Osteoblast (primary cell): ENCODE data around the gene COG7. TPM values are rescaled to one million over a fixed set of nuclear protein-coding genes. Genes with fewer than 3 reads are reported as not detected.

Source experiments
- DNase-seq: peaks from one replicate; pipeline ENCODE4 v3.0.0; 2011; ENCODE audit warnings: low spot score, mixed read lengths; ENCODE audit not compliant: insufficient read length; ENCODE audit errors: missing footprints
- H2AFZ ChIP-seq: 2 replicates; pipeline ENCODE4 v1.6.0; 2011; ENCODE audit warnings: mild to moderate bottlenecking, low read length
- H3K27ac ChIP-seq: 2 replicates; pipeline ENCODE4 v1.5.1; 2011; ENCODE audit warnings: mild to moderate bottlenecking, low read depth, low read length, moderate library complexity
- H3K27me3 ChIP-seq: 2 replicates; pipeline ENCODE4 v1.6.0; 2012; ENCODE audit warnings: mild to moderate bottlenecking, control low read depth, inconsistent platforms, low read length, moderate library complexity; ENCODE audit not compliant: insufficient read depth
- H3K36me3 ChIP-seq: 2 replicates; pipeline ENCODE4 v1.5.1; 2011; ENCODE audit warnings: mild to moderate bottlenecking, low read length, control low read depth, moderate library complexity; ENCODE audit not compliant: insufficient read depth
- H3K4me1 ChIP-seq: 2 replicates; pipeline ENCODE4 v1.5.1; 2011; ENCODE audit warnings: mild to moderate bottlenecking, low read length, control low read depth, moderate library complexity; ENCODE audit not compliant: insufficient read depth
- H3K4me2 ChIP-seq: 2 replicates; pipeline ENCODE4 v1.6.0; 2011; ENCODE audit warnings: mild to moderate bottlenecking, low read length; ENCODE audit not compliant: insufficient read depth
- H3K4me3 ChIP-seq: fragments of 200-600 bp; sonication (generic); 3 replicates; pipeline ENCODE4 v1.5.1; 2012; ENCODE audit warnings: mild to moderate bottlenecking, low read length, inconsistent platforms; ENCODE audit not compliant: insufficient read depth
- H3K79me2 ChIP-seq: 2 replicates; pipeline ENCODE4 v1.6.0; 2012; ENCODE audit warnings: mild to moderate bottlenecking, low read length, control low read depth, inconsistent platforms; ENCODE audit not compliant: insufficient read depth
- H3K9me3 ChIP-seq: 2 replicates; pipeline ENCODE4 v1.5.1; 2011; ENCODE audit warnings: low read depth, low read length, control low read depth
- H4K20me1 ChIP-seq: 2 replicates; pipeline ENCODE4 v1.6.0; 2012; ENCODE audit warnings: mild to moderate bottlenecking, low read length, control low read depth; ENCODE audit not compliant: insufficient read depth
- CTCF ChIP-seq: IDR thresholded peaks from 2 replicates; pipeline ENCODE4 v1.5.1; 2011; ENCODE audit warnings: mild to moderate bottlenecking, low read depth, low read length, moderate library complexity; ENCODE audit errors: extremely low read depth
- total RNA-seq: library from RNA; depleted of rRNA; stranded (reverse); fragments of >200 nt; gene quantifications from 2 replicates; pipeline ENCODE4 v1.2.3, GENCODE V29; 2012

COG7 gene
- total RNA-seq, 1 donor: 17.0 TPM

- no peak overlapping the region for H2AFZ ChIP-seq
- DNase-seq: no peak
- H3K79me2 ChIP-seq: peaks cover 39% of the 10 kb centered on the region
- peaks cover 4% of the 10 kb centered on the region for H3K36me3 ChIP-seq
- no peak overlapping the region for H3K27ac ChIP-seq
- no peaks in the 10 kb centered on the region for H3K9me3 ChIP-seq
- peaks cover 14% of the 10 kb centered on the region for H3K4me1 ChIP-seq
- H4K20me1 ChIP-seq: peaks cover 66% of the 10 kb centered on the region
- no peak overlapping the region for H3K4me3 ChIP-seq
- H3K27me3 ChIP-seq: no peaks in the 10 kb centered on the region
- H3K4me2 ChIP-seq: no peak overlapping the region
- no peak for TF ChIP-seq CTCF
Measured at GRCh38 chr16:23500212-23500861, 47.3 kb upstream of the COG7 start.

DNA sequence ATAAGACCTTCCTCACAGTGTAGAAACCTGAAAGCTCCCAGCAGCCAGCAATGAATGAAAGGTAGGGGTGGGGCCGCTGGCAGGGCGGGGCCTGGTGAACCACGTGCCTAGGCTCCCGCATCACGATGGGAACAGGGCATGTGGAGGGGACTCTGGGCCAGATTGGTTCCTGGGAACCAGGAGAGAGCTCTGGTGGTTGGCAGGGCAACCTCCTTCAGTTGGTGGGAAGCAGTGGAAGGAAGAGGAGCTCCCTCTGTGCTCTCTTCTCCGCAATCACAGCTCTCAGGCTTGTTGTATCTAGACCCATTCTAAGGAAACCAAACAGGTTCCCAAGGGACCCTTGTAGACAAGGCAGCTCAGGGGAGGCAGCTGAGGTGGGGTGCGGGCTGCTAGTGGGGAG lies 46.8 kb upstream of the COG7 start:
- Histone ChIP-seq H3K27me3 (no peaks in the 10 kb centered on the region), H2AFZ (no peak overlapping the region), H3K4me1 (peaks cover 8% of the 10 kb centered on the region), H4K20me1 (peaks cover 61% of the 10 kb centered on the region), H3K9me3 (no peaks in the 10 kb centered on the region), H3K4me2 (no peak overlapping the region), H3K27ac (no peak overlapping the region), H3K4me3 (no peak overlapping the region), H3K36me3 (peaks cover 5% of the 10 kb centered on the region), H3K79me2 (peaks cover 39% of the 10 kb centered on the region)
- TF ChIP-seq CTCF: no peak
- no peak for DNase-seq

- H3K9me3 ChIP-seq: no peaks in the 10 kb centered on the region
- TF ChIP-seq CTCF: no peak
- H3K36me3 ChIP-seq: peaks cover 8% of the 10 kb centered on the region
- H4K20me1 ChIP-seq: peaks cover 53% of the 10 kb centered on the region
- no peak for DNase-seq
- H3K27ac ChIP-seq: no peak overlapping the region
- H2AFZ ChIP-seq: no peak overlapping the region
- H3K79me2 ChIP-seq: peaks cover 39% of the 10 kb centered on the region
- H3K27me3 ChIP-seq: no peaks in the 10 kb centered on the region
- H3K4me3 ChIP-seq: no peak overlapping the region
- no peak overlapping the region for H3K4me2 ChIP-seq
- peaks cover under 1% of the 10 kb centered on the region for H3K4me1 ChIP-seq
Measured at GRCh38 chr16:23498863-23499262, 45.9 kb upstream of the COG7 start.

- H3K27ac ChIP-seq: no peak overlapping the region
- H2AFZ ChIP-seq: no peak overlapping the region
Measured at GRCh38 chr16:23497543-23497868, 44.5 kb upstream of the COG7 start.

More at GRCh38 chr16:23497543-23497868, 44.5 kb upstream of the COG7 start:
- Histone ChIP-seq H3K79me2 (peaks cover 33% of the 10 kb centered on the region), H3K4me2 (no peak overlapping the region), H4K20me1 (peaks cover 41% of the 10 kb centered on the region), H3K27me3 (no peaks in the 10 kb centered on the region), H3K4me3 (no peak overlapping the region), H3K4me1 (no peaks in the 10 kb centered on the region), H3K36me3 (peaks cover 10% of the 10 kb centered on the region), H3K9me3 (no peaks in the 10 kb centered on the region)
- TF ChIP-seq CTCF: no peak
- no peak for DNase-seq
